Fibroblast of villous mesenchyme (primary cell): ENCODE data around the gene C20orf141. TPM values are rescaled to one million over a fixed set of nuclear protein-coding genes. Genes with fewer than 3 reads are reported as not detected.
"Not testable (repeated sequence)": the region's sequence is repeated elsewhere in the genome, so short reads cannot be mapped to it uniquely, and the experiment has no call there.

Source experiments
- DNase-seq: peaks from one replicate; pipeline ENCODE4 v3.0.0-alpha.2; 2010; ENCODE audit warnings: low read depth
- H3K4me3 ChIP-seq: 2 replicates; pipeline ENCODE4 v1.5.1; 2011; ENCODE audit warnings: low read depth, mild to moderate bottlenecking, low read length
- total RNA-seq: library from RNA; depleted of rRNA; stranded (reverse); fragments of >200 nt; gene quantifications from 2 replicates; pipeline ENCODE4 v1.2.3, GENCODE V29; 2012
- TF ChIP-seq, protein P1 (sequence below): IDR thresholded peaks from 2 replicates; pipeline ENCODE4 v1.5.1; 2012; ENCODE audit warnings: low read depth, mild to moderate bottlenecking, low read length; ENCODE audit not compliant: insufficient read depth

C20orf141 gene
- total RNA-seq, 1 donor = not detected

GRCh38 chr20:2820896-2821869 lies 6.4 kb downstream of the C20orf141 start:
- no peak for DNase-seq
- TF ChIP-seq, protein P1, sequence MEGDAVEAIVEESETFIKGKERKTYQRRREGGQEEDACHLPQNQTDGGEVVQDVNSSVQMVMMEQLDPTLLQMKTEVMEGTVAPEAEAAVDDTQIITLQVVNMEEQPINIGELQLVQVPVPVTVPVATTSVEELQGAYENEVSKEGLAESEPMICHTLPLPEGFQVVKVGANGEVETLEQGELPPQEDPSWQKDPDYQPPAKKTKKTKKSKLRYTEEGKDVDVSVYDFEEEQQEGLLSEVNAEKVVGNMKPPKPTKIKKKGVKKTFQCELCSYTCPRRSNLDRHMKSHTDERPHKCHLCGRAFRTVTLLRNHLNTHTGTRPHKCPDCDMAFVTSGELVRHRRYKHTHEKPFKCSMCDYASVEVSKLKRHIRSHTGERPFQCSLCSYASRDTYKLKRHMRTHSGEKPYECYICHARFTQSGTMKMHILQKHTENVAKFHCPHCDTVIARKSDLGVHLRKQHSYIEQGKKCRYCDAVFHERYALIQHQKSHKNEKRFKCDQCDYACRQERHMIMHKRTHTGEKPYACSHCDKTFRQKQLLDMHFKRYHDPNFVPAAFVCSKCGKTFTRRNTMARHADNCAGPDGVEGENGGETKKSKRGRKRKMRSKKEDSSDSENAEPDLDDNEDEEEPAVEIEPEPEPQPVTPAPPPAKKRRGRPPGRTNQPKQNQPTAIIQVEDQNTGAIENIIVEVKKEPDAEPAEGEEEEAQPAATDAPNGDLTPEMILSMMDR = no peak
- H3K4me3 ChIP-seq = no peak overlapping the region

- TF ChIP-seq, protein P1 = no peak
- H3K4me3 ChIP-seq = peak overlapping the region; percentile 1
- peak; percentile 69 for DNase-seq
These were observed 7.3 kb downstream of the C20orf141 start for GRCh38 chr20:2822073-2822472.

- TF ChIP-seq, protein P1 = no peak
- no peak overlapping the region for H3K4me3 ChIP-seq
- no peak for DNase-seq
These were observed 11.0 kb downstream of the C20orf141 start for GRCh38 chr20:2825761-2826160.

GRCh38 chr20:2826655-2827054 lies 11.9 kb downstream of the C20orf141 start:
- TF ChIP-seq, protein P1 = no peak
- no peak for DNase-seq
- H3K4me3 ChIP-seq = no peak overlapping the region

- DNase-seq = no peak
- no peak overlapping the region for H3K4me3 ChIP-seq
- TF ChIP-seq, protein P1 = no peak
These were observed 14.6 kb downstream of the C20orf141 start for GRCh38 chr20:2829376-2829775.

GRCh38 chr20:2831206-2831605 lies 16.4 kb downstream of the C20orf141 start:
- not testable (repeated sequence) for DNase-seq, H3K4me3 ChIP-seq

DNA sequence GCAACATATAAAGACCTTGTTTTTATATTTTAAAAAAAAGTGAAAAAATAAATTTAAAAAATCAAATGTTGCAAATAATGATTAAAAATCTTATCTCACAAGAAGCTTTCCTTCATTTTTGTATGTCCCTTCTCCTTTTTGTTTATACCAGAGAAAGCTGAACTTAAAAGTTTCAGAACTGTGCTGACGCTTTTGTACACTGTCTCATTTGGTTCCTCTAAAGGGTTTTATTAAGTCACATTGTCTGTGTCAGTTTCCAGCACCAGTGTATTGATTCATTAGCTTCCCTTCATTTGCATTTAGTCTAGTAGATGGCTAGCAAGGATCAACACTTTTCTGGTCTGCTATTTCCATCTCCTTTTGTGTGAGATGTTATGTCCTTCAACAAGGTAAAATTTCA lies 19.0 kb downstream of the C20orf141 start:
- no peak for DNase-seq
- TF ChIP-seq, protein P1 = no peak
- H3K4me3 ChIP-seq = no peak overlapping the region
